Fibroblast of pulmonary artery (primary cell): ENCODE results near the gene FNIP2.
"Not testable (repeated sequence)": the region's sequence is repeated elsewhere in the genome, so short reads cannot be mapped to it uniquely, and the experiment has no call there.

Experiments used
- DNase-seq: peaks from one replicate; pipeline ENCODE4 v3.0.0-alpha.2; 2010; ENCODE audit warnings: low read depth
- H3K4me3 ChIP-seq: replicated peaks from 2 replicates; pipeline ENCODE4 v1.5.1; 2011; ENCODE audit warnings: low read depth, mild to moderate bottlenecking, control low read depth, low read length, moderate library complexity
- CTCF ChIP-seq: IDR thresholded peaks from 2 replicates; pipeline ENCODE4 v1.5.1; 2011; ENCODE audit warnings: mild to moderate bottlenecking, control low read depth, low read length, inconsistent platforms; ENCODE audit errors: missing control alignments

Gene FNIP2

GRCh38 chr4:158754385-158755180 is 14.2 kb upstream of the FNIP2 start:
- TF ChIP-seq CTCF = no peak
- no peak for DNase-seq
- H3K4me3 ChIP-seq = no peak overlapping the region

GRCh38 chr4:158755819-158756218 is 13.0 kb upstream of the FNIP2 start:
- not testable (repeated sequence) for DNase-seq, H3K4me3 ChIP-seq

GRCh38 chr4:158756588-158756987 is 12.2 kb upstream of the FNIP2 start:
- H3K4me3 ChIP-seq = no peak overlapping the region
- TF ChIP-seq CTCF = no peak
- DNase-seq = no peak

- no peak for TF ChIP-seq CTCF
- no peak for DNase-seq
- no peak overlapping the region for H3K4me3 ChIP-seq
Measured at GRCh38 chr4:158758142-158758541, 10.7 kb upstream of the FNIP2 start.

GRCh38 chr4:158758703-158759102 is 10.1 kb upstream of the FNIP2 start:
- DNase-seq = no peak
- no peak overlapping the region for H3K4me3 ChIP-seq
- no peak for TF ChIP-seq CTCF

GRCh38 chr4:158759539-158759938 is 9.3 kb upstream of the FNIP2 start:
- DNase-seq = not testable (repeated sequence)

GRCh38 chr4:158760866-158761265 is 8.0 kb upstream of the FNIP2 start:
- no peak for TF ChIP-seq CTCF
- no peak overlapping the region for H3K4me3 ChIP-seq
- no peak for DNase-seq

More at GRCh38 chr4:158759539-158759938, 9.3 kb upstream of the FNIP2 start:
- H3K4me3 ChIP-seq = not testable (repeated sequence)

GRCh38 chr4:158762553-158762952 is 6.3 kb upstream of the FNIP2 start:
- no peak for DNase-seq
- no peak for TF ChIP-seq CTCF
- H3K4me3 ChIP-seq = no peak overlapping the region
